OCI-LY1 (cell line): ENCODE data around the gene TRMT61A.

ENCODE experiments used
- EZH2 ChIP-seq: fragments of 200-600 bp; sonication (generic), shearing (Covaris generic); IDR thresholded peaks from 2 replicates; pipeline ENCODE4 v1.8.0; 2017; ENCODE audit warnings: borderline replicate concordance, mixed run types, mild to moderate bottlenecking, antibody characterized with exemption, low read length, moderate library complexity, mixed read lengths
- TF ChIP-seq, protein P1 (sequence below): fragments of 200-600 bp; sonication (generic), shearing (Covaris generic); IDR thresholded peaks from 2 replicates; pipeline ENCODE4 v1.5.1; 2017; ENCODE audit warnings: mild to moderate bottlenecking, antibody characterized with exemption, low read length, moderate library complexity, mixed read lengths

DNA sequence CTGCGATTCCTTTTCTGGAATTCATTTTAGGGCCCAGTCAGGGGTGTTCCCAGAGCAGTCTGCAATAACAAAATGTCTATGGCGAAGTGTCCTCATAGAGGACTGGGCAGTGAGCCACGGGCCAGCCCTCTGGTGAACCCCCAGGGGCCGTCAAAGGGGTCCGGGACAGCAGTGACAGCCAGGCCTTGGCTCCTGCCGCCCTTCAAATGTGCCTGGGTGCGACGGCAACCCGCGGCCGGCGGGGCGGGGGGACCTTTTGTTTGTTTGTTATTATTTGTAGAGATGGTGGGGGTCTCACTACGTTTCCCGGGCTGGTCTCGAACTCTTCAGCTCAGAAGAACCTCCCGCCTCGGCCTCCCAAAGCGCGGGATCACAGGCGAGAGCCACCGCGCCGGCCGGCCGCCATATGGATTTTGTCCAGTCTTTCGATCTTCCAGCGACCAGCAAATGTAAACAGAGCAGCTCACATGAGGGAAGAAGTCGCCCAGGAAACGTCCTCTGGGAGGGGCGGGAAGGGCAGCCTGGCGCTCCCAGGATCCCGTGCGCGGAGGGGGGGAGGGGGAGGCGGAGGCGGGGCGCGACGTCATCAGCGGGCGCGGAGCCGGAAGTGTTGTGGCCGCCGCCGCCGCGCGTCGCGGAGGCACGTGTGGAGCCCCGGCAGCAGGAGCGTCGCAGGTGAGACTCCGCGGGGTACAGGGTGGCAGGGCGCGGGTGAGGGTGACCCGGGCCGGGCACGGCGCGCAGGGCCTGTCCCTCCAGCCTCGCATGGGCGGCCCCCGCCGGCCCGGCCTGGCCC, at the start of gene TRMT61A:
- TF ChIP-seq, protein P1, sequence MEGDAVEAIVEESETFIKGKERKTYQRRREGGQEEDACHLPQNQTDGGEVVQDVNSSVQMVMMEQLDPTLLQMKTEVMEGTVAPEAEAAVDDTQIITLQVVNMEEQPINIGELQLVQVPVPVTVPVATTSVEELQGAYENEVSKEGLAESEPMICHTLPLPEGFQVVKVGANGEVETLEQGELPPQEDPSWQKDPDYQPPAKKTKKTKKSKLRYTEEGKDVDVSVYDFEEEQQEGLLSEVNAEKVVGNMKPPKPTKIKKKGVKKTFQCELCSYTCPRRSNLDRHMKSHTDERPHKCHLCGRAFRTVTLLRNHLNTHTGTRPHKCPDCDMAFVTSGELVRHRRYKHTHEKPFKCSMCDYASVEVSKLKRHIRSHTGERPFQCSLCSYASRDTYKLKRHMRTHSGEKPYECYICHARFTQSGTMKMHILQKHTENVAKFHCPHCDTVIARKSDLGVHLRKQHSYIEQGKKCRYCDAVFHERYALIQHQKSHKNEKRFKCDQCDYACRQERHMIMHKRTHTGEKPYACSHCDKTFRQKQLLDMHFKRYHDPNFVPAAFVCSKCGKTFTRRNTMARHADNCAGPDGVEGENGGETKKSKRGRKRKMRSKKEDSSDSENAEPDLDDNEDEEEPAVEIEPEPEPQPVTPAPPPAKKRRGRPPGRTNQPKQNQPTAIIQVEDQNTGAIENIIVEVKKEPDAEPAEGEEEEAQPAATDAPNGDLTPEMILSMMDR: no peak
- no peak for TF ChIP-seq EZH2
